HCT116 (cell line): ENCODE results near the gene INSR. TPM values are rescaled to one million over a fixed set of nuclear protein-coding genes. Genes with fewer than 3 reads are reported as not detected.

Source experiments
- ATAC-seq: fragments of 200-7000 bp; cut with Tn5 transposase; 2 replicates; pipeline ENCODE4 v1.9.1; 2020; ENCODE audit warnings: mild to moderate bottlenecking, moderate library complexity
- BruUV-seq: library from RNA; stranded (reverse); fragments of 400-500 nt; replicated peaks from 2 replicates; lab custom pipeline; 2021; lab: Mats Ljungman, UMichigan
- CTCF ChIA-PET: fragments of 300-600 bp; sonication (Branson Sonifier 250); formaldehyde crosslinking; loops from one replicate; lab custom pipeline; 2021; ENCODE audit warnings: antibody characterized with exemption; lab: Charles Lee
- POLR2A ChIA-PET: fragments of 300-600, 350-600 bp; sonication (Branson Sonifier 250); formaldehyde crosslinking; loops from one replicate; lab custom pipeline; 2021; ENCODE audit warnings: antibody characterized with exemption; lab: Charles Lee
- RAD21 ChIA-PET, 2 experiments: fragments of 300-600 bp; sonication (Branson Sonifier 250); formaldehyde crosslinking; loops; one replicate each; lab custom pipeline; 2023; ENCODE audit warnings: low total read pairs in 2 of 2; ENCODE audit not compliant: uncharacterized antibody in 2 of 2, unreplicated experiment in 2 of 2, low non-redundant PET in 1 of 2; lab: Charles Lee
- DNase-seq: peaks from one replicate; pipeline ENCODE4 v3.0.0-alpha.2; 2010; ENCODE audit warnings: low read depth, low spot score
- H2AFZ ChIP-seq: fragments of 200-600 bp; shearing (Covaris generic), sonication (generic); 2 replicates; pipeline ENCODE4 v1.6.1; 2017; ENCODE audit warnings: low read depth, mixed run types, mixed read lengths, antibody characterized with exemption, low read length; ENCODE audit not compliant: poor library complexity, severe bottlenecking
- H3K27ac ChIP-seq: 2 replicates; pipeline ENCODE4 v1.5.1; 2012; ENCODE audit warnings: low read depth, low read length
- H3K27me3 ChIP-seq: fragments of 200-600 bp; sonication (generic); 2 replicates; pipeline ENCODE4 v1.6.1; 2016; ENCODE audit warnings: mixed run types, low read length, mixed read lengths; ENCODE audit not compliant: insufficient read depth
- H3K36me3 ChIP-seq, 2 experiments: fragments of 200-500 bp in 1 of 2; fragments of 200-600 bp in 1 of 2; sonication (Bioruptor generic) in 1 of 2; sonication (generic) in 1 of 2; 2 replicates each; pipeline versions ENCODE4 v1.5.1 to v1.6.1; 2014 to 2016; ENCODE audit warnings: low read length in 2 of 2, inconsistent platforms in 1 of 2, mixed read lengths in 1 of 2, mixed run types in 1 of 2; ENCODE audit not compliant: insufficient read depth in 2 of 2, control insufficient read depth in 1 of 2
- H3K4me1 ChIP-seq, 2 experiments: fragments of 200-600 bp in 1 of 2; sonication (generic) in 1 of 2; 2 replicates each; pipeline versions ENCODE4 v1.5.1 to v1.6.1; 2012 to 2017; ENCODE audit warnings: low read length in 2 of 2, inconsistent platforms in 1 of 2, mild to moderate bottlenecking in 1 of 2, mixed read lengths in 1 of 2, mixed run types in 1 of 2, moderate library complexity in 1 of 2; ENCODE audit not compliant: insufficient read depth in 2 of 2, control insufficient read depth in 1 of 2
- H3K4me2 ChIP-seq: fragments of 200-600 bp; sonication (generic); 2 replicates; pipeline ENCODE4 v1.6.1; 2017; ENCODE audit warnings: mixed run types, low read length, mixed read lengths
- H3K4me3 ChIP-seq, 2 experiments: fragments of 200-600 bp in 1 of 2; sonication (generic) in 1 of 2; replicated peaks in 1 of 2; 2 replicates each; pipeline ENCODE4 v1.5.1; 2011 to 2016; ENCODE audit warnings: low read length in 2 of 2, control low read depth in 1 of 2, low read depth in 1 of 2, mild to moderate bottlenecking in 1 of 2, mixed read lengths in 1 of 2, mixed run types in 1 of 2
- H3K79me2 ChIP-seq: fragments of 200-600 bp; sonication (generic); 2 replicates; pipeline ENCODE4 v1.6.1; 2017; ENCODE audit warnings: mild to moderate bottlenecking, mixed run types, low read length, moderate library complexity, mixed read lengths; ENCODE audit not compliant: insufficient read depth
- H3K9ac ChIP-seq: fragments of 200-600 bp; sonication (generic); 2 replicates; pipeline ENCODE4 v1.6.1; 2016; ENCODE audit warnings: low read length, mixed read lengths
- H3K9me2 ChIP-seq: fragments of 200-600 bp; sonication (generic), shearing (Covaris generic); 2 replicates; pipeline ENCODE4 v1.6.1; 2017; ENCODE audit warnings: mixed run types, mild to moderate bottlenecking, moderate library complexity; ENCODE audit not compliant: insufficient read depth
- H3K9me3 ChIP-seq, 2 experiments: fragments of 200-500 bp in 1 of 2; fragments of 200-600 bp in 1 of 2; sonication (Bioruptor generic) in 1 of 2; sonication (generic) in 1 of 2; 2 replicates each; pipeline ENCODE4 v1.6.1; 2014 to 2017; ENCODE audit warnings: low read length in 2 of 2, mixed read lengths in 2 of 2, inconsistent platforms in 1 of 2, low read depth in 1 of 2, mild to moderate bottlenecking in 1 of 2, mixed run types in 1 of 2, moderate library complexity in 1 of 2; ENCODE audit not compliant: control insufficient read depth in 1 of 2, insufficient read depth in 1 of 2
- H4K20me1 ChIP-seq: fragments of 200-600 bp; sonication (generic), shearing (Covaris generic); 2 replicates; pipeline ENCODE4 v1.6.1; 2017; ENCODE audit warnings: mixed run types, mild to moderate bottlenecking, moderate library complexity; ENCODE audit not compliant: insufficient read depth
- ATF3 ChIP-seq: IDR thresholded peaks from 2 replicates; pipeline ENCODE4 v1.6.1; 2012
- CBX3 ChIP-seq: IDR thresholded peaks from 2 replicates; pipeline ENCODE4 v1.6.1; 2012; ENCODE audit warnings: low read depth
- EGR1 ChIP-seq: IDR thresholded peaks from 2 replicates; pipeline ENCODE4 v1.6.1; 2012; ENCODE audit warnings: low read depth
- ELF1 ChIP-seq: IDR thresholded peaks from 2 replicates; pipeline ENCODE4 v1.6.1; 2012; ENCODE audit warnings: low read depth, borderline replicate concordance
- EZH2 ChIP-seq: fragments of 200-600 bp; sonication (generic); IDR thresholded peaks from 2 replicates; pipeline ENCODE4 v1.6.1; 2017; ENCODE audit warnings: antibody characterized with exemption, mixed run types
- EZH2phosphoT487 ChIP-seq: fragments of 200-600 bp; IDR thresholded peaks from 2 replicates; pipeline ENCODE4 v1.6.1; 2018; ENCODE audit warnings: antibody characterized with exemption, borderline replicate concordance
- FOSL1 ChIP-seq: IDR thresholded peaks from 2 replicates; pipeline ENCODE4 v1.6.1; 2012; ENCODE audit warnings: low read depth
- POLR2AphosphoS5 ChIP-seq: IDR thresholded peaks from 2 replicates; pipeline ENCODE4 v1.6.1; 2011; ENCODE audit warnings: mild to moderate bottlenecking, low read depth, low read length, moderate library complexity
- SRF ChIP-seq: IDR thresholded peaks from 2 replicates; pipeline ENCODE4 v1.6.1; 2012; ENCODE audit warnings: low read depth
- TCF7L2 ChIP-seq: IDR thresholded peaks from 2 replicates; pipeline ENCODE4 v1.7.0; 2011; ENCODE audit warnings: borderline replicate concordance, inconsistent platforms; ENCODE audit not compliant: insufficient read depth, insufficient read length; ENCODE audit errors: extremely low read depth
- ZFX ChIP-seq: fragments of 450-650 bp; IDR thresholded peaks from 2 replicates; pipeline ENCODE4 v1.6.1; 2017
- intact Hi-C: fragments of 100-400 bp; cut with micrococcal nuclease; formaldehyde crosslinking; loops from 2 replicates; pipeline ENCODE4 v1.10.0; 2022
- total RNA-seq: library from RNA; stranded (reverse); gene quantifications from one replicate; pipeline ENCODE4 v1.2.1, GENCODE V29; 2021; ENCODE audit not compliant: unreplicated experiment
- TF ChIP-seq, protein P1 (sequence below), 3 experiments: fragments of 200-600 bp in 1 of 3; sonication (generic) in 1 of 3; IDR thresholded peaks in 2 of 3; conservative IDR thresholded peaks in 1 of 3; 2 replicates each; pipeline ENCODE4 v1.5.1; 2012 to 2017; ENCODE audit warnings: low read depth in 2 of 3, low read length in 2 of 3, antibody characterized with exemption in 1 of 3, borderline replicate concordance in 1 of 3, control low read depth in 1 of 3, mild to moderate bottlenecking in 1 of 3, mixed read lengths in 1 of 3, mixed run types in 1 of 3, moderate library complexity in 1 of 3; ENCODE audit not compliant: insufficient read depth in 1 of 3

The INSR gene
- total RNA-seq, 1 experiment from 2014 or later = 25.4 TPM

- Histone ChIP-seq H3K9me2 (no peaks in the 10 kb centered on the region), H3K9ac (no peak overlapping the region), H4K20me1 (no peaks in the 10 kb centered on the region), H3K79me2 (no peaks in the 10 kb centered on the region), H3K27ac (no peak overlapping the region), H3K4me1 (no peaks in the 10 kb centered on the region), H3K4me2 (no peak overlapping the region), H3K9me3 (no peaks in the 10 kb centered on the region), H3K4me3 (no peak overlapping the region), H2AFZ (peak overlapping the region; percentile 32), H3K36me3 (no peaks in the 10 kb centered on the region; a peak in 1 of 4 replicates), H3K27me3 (no peaks in the 10 kb centered on the region)
- ChIA-PET CTCF (no interaction called here), RAD21 (no interaction called here), POLR2A (no interaction called here)
- BruUV-seq = no TSS peak
- DNase-seq (no peak), ATAC-seq (no peak)
- TF ChIP-seq EZH2 (no peak), ELF1 (no peak), POLR2AphosphoS5 (no peak), SRF (no peak), TCF7L2 (no peak), ATF3 (no peak), EZH2phosphoT487 (no peak), CBX3 (no peak), EGR1 (no peak), FOSL1 (no peak), ZFX (no peak)
- TF ChIP-seq, protein P1, sequence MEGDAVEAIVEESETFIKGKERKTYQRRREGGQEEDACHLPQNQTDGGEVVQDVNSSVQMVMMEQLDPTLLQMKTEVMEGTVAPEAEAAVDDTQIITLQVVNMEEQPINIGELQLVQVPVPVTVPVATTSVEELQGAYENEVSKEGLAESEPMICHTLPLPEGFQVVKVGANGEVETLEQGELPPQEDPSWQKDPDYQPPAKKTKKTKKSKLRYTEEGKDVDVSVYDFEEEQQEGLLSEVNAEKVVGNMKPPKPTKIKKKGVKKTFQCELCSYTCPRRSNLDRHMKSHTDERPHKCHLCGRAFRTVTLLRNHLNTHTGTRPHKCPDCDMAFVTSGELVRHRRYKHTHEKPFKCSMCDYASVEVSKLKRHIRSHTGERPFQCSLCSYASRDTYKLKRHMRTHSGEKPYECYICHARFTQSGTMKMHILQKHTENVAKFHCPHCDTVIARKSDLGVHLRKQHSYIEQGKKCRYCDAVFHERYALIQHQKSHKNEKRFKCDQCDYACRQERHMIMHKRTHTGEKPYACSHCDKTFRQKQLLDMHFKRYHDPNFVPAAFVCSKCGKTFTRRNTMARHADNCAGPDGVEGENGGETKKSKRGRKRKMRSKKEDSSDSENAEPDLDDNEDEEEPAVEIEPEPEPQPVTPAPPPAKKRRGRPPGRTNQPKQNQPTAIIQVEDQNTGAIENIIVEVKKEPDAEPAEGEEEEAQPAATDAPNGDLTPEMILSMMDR (IDR thresholded peaks at IDR 0.05 in 2 of 3, conservative IDR thresholded peaks at IDR 0.05 in 1 of 3; ENCODE audit: borderline replicate concordance in 1 of 3, insufficient read depth in 1 of 3, low read depth in 2 of 3, low read length in 2 of 3) = no peak
- intact Hi-C loops = no loop called here
Measured at GRCh38 chr19:7063339-7063738, 230.9 kb downstream of the INSR start.

Other genes starting within 250 kb of the INSR start
- not detected for gene MBD3L2, start 245.1 kb downstream of the INSR start, total RNA-seq
- gene MBD3L3, start 235.7 kb downstream of the INSR start, total RNA-seq = not detected
- gene ZNF557, start 224.7 kb downstream of the INSR start, total RNA-seq = 7.8 TPM
- gene ARHGEF18, start 54.5 kb upstream of the INSR start, total RNA-seq = 32.2 TPM
- 6.4 TPM for gene PEX11G, start 194.6 kb upstream of the INSR start, total RNA-seq
- 20.7 TPM for gene ZNF358, start 221.7 kb upstream of the INSR start, total RNA-seq
- 19.1 TPM for gene MCOLN1, start 228.2 kb upstream of the INSR start, total RNA-seq
- gene PNPLA6, start 241.3 kb upstream of the INSR start, total RNA-seq = 159 TPM